ENCODE results near the gene SCT.

SCT gene

DNA sequence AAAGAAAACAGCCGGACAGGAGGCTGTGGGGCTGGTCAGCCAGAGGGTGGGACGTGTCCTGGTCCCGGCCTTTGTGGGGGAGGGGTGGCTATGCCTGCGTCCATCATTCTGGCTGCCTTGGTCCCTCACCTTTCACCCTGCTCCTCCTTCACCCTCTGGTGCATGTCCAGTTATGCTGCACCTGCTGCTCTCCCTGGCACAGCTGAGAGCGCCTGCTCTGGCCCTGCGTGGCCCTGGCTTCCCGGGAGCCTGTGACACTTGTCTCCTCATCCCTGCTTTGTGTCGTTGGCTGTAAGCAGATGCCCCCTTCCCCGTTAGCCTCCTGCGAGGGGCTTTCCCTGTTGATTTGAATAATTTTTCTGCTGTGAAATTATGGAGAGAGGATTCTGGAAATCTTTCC, 34.1 kb downstream of the SCT start:
- TF ChIP-seq, protein P1, sequence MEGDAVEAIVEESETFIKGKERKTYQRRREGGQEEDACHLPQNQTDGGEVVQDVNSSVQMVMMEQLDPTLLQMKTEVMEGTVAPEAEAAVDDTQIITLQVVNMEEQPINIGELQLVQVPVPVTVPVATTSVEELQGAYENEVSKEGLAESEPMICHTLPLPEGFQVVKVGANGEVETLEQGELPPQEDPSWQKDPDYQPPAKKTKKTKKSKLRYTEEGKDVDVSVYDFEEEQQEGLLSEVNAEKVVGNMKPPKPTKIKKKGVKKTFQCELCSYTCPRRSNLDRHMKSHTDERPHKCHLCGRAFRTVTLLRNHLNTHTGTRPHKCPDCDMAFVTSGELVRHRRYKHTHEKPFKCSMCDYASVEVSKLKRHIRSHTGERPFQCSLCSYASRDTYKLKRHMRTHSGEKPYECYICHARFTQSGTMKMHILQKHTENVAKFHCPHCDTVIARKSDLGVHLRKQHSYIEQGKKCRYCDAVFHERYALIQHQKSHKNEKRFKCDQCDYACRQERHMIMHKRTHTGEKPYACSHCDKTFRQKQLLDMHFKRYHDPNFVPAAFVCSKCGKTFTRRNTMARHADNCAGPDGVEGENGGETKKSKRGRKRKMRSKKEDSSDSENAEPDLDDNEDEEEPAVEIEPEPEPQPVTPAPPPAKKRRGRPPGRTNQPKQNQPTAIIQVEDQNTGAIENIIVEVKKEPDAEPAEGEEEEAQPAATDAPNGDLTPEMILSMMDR (IDR thresholded peaks at IDR 0.05; ENCODE audit: insufficient read depth, low read length) = no peak
- TF ChIP-seq, protein P2, sequence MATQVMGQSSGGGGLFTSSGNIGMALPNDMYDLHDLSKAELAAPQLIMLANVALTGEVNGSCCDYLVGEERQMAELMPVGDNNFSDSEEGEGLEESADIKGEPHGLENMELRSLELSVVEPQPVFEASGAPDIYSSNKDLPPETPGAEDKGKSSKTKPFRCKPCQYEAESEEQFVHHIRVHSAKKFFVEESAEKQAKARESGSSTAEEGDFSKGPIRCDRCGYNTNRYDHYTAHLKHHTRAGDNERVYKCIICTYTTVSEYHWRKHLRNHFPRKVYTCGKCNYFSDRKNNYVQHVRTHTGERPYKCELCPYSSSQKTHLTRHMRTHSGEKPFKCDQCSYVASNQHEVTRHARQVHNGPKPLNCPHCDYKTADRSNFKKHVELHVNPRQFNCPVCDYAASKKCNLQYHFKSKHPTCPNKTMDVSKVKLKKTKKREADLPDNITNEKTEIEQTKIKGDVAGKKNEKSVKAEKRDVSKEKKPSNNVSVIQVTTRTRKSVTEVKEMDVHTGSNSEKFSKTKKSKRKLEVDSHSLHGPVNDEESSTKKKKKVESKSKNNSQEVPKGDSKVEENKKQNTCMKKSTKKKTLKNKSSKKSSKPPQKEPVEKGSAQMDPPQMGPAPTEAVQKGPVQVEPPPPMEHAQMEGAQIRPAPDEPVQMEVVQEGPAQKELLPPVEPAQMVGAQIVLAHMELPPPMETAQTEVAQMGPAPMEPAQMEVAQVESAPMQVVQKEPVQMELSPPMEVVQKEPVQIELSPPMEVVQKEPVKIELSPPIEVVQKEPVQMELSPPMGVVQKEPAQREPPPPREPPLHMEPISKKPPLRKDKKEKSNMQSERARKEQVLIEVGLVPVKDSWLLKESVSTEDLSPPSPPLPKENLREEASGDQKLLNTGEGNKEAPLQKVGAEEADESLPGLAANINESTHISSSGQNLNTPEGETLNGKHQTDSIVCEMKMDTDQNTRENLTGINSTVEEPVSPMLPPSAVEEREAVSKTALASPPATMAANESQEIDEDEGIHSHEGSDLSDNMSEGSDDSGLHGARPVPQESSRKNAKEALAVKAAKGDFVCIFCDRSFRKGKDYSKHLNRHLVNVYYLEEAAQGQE (IDR thresholded peaks at IDR 0.05; ENCODE audit: insufficient replicate concordance, low read depth) = no peak
- TF ChIP-seq POLR2AphosphoS5 (IDR thresholded peaks at IDR 0.05; ENCODE audit: low read depth) (no peak), GABPA (IDR thresholded peaks at IDR 0.05; ENCODE audit: low read depth) (no peak), SPI1 (IDR thresholded peaks at IDR 0.05; ENCODE audit: borderline replicate concordance, low read depth) (no peak)
- DNase-seq (ENCODE audit: low read depth in 1 of 2, low spot score in 1 of 2) = no peak

DNA sequence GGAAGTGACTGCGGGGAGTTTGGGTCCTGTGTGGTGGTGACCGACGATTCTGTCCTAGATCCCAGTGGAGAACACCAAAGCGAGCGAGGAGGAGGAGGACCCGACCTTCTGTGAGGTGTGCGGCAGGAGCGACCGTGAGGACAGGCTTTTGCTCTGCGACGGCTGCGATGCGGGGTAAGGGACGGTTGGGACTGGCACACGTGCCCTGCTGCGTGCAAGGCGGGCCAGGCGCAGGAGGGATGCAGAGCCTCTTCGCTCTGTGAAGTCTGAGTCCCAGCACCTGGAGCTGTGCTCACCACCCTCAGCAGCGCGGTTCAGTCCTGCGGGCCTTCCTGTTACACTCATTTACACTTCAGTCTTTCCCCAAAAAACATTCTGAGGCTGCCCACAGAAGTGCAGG, 34.5 kb downstream of the SCT start:
- Histone ChIP-seq H3K27ac (replicated peaks) (no peak overlapping the region), H3K27me3 (ENCODE audit: insufficient read depth, poor library complexity, severe bottlenecking) (no peaks in the 10 kb centered on the region), H3K4me3 (replicated peaks; ENCODE audit: insufficient read depth, low read length) (no peak overlapping the region)
- no peak for TF ChIP-seq SPI1 (IDR thresholded peaks at IDR 0.05; ENCODE audit: borderline replicate concordance, low read depth)
- no peak for TF ChIP-seq POLR2AphosphoS5 (IDR thresholded peaks at IDR 0.05; ENCODE audit: low read depth)
- TF ChIP-seq, protein P1 (IDR thresholded peaks at IDR 0.05; ENCODE audit: insufficient read depth, low read length) = no peak
- no peak for TF ChIP-seq GABPA (IDR thresholded peaks at IDR 0.05; ENCODE audit: low read depth)
- TF ChIP-seq, protein P2 (IDR thresholded peaks at IDR 0.05; ENCODE audit: insufficient replicate concordance, low read depth) = no peak
- no peak for DNase-seq (ENCODE audit: low read depth in 1 of 2, low spot score in 1 of 2)

More for the DNA sequence above, 34.1 kb downstream of the SCT start:
- Histone ChIP-seq H3K27ac (replicated peaks) (no peak overlapping the region), H3K4me3 (replicated peaks; ENCODE audit: insufficient read depth, low read length) (no peak overlapping the region), H3K27me3 (ENCODE audit: insufficient read depth, poor library complexity, severe bottlenecking) (no peaks in the 10 kb centered on the region)

DNA sequence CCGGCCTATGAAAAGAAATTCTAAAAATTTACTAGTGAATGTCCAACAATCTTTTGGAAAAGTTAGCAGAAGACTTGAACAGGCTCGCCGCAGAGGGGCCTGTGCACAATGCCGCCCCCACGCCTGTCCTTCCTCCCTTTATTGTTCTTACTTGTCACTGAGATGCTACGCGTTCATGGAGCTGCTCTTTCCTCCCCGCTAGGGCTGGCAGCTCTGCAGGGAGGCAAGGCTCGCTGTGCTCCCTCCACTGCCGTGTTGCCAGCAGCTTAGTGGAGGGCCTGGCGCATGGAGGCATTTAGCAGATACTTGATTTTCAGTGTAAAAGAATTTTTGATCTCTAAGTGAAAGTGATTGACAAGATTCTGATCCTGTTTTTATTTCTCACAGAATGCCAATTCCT, 36.0 kb downstream of the SCT start:
- TF ChIP-seq, protein P1 (IDR thresholded peaks at IDR 0.05; ENCODE audit: insufficient read depth, low read length) = no peak
- TF ChIP-seq POLR2AphosphoS5 (IDR thresholded peaks at IDR 0.05; ENCODE audit: low read depth) (no peak), GABPA (IDR thresholded peaks at IDR 0.05; ENCODE audit: low read depth) (no peak), SPI1 (IDR thresholded peaks at IDR 0.05; ENCODE audit: borderline replicate concordance, low read depth) (no peak)
- TF ChIP-seq, protein P2 (IDR thresholded peaks at IDR 0.05; ENCODE audit: insufficient replicate concordance, low read depth) = no peak
- Histone ChIP-seq H3K27ac (replicated peaks) (no peak overlapping the region), H3K27me3 (ENCODE audit: insufficient read depth, poor library complexity, severe bottlenecking) (no peaks in the 10 kb centered on the region), H3K4me3 (replicated peaks; ENCODE audit: insufficient read depth, low read length) (no peak overlapping the region)
- DNase-seq (ENCODE audit: low read depth in 1 of 2, low spot score in 1 of 2) = no peak
